Activated naive CD8-positive, alpha-beta T cell treated with anti-CD3 and anti-CD28 coated beads for 36 hours (primary cell): ENCODE data around the gene PHF20. TPM values are rescaled to one million over a fixed set of nuclear protein-coding genes. Genes with fewer than 3 reads are reported as not detected.
"Not testable (repeated sequence)": the region's sequence is repeated elsewhere in the genome, so short reads cannot be mapped to it uniquely, and the experiment has no call there.

ENCODE experiments used
- DNase-seq: peaks from one replicate; pipeline ENCODE4 v3.0.0; 2021
- H3K27ac Mint-ChIP-seq: one replicate; pipeline ENCODE4 v1.8.0; 2022; ENCODE audit warnings: mild to moderate bottlenecking, moderate library complexity, mixed read lengths
- H3K27me3 Mint-ChIP-seq: one replicate; pipeline ENCODE4 v1.8.0; 2022; ENCODE audit warnings: mild to moderate bottlenecking, mixed read lengths
- H3K36me3 Mint-ChIP-seq: one replicate; pipeline ENCODE4 v1.8.0; 2021; ENCODE audit warnings: mild to moderate bottlenecking, mixed read lengths
- H3K4me1 Mint-ChIP-seq: one replicate; pipeline ENCODE4 v1.8.0; 2021; ENCODE audit warnings: mixed read lengths
- H3K4me3 Mint-ChIP-seq: one replicate; pipeline ENCODE4 v1.8.0; 2022; ENCODE audit warnings: mild to moderate bottlenecking, moderate library complexity, mixed read lengths
- H3K9me3 Mint-ChIP-seq: one replicate; pipeline ENCODE4 v1.8.0; 2022; ENCODE audit warnings: mixed read lengths
- total RNA-seq, 2 experiments: library from RNA; stranded (reverse); gene quantifications; one replicate each; pipeline ENCODE4 v1.2.3, GENCODE V29; 2021

Gene PHF20
- total RNA-seq, 2 experiments from 2014 or later = 50.2 to 50.6 TPM

DNA sequence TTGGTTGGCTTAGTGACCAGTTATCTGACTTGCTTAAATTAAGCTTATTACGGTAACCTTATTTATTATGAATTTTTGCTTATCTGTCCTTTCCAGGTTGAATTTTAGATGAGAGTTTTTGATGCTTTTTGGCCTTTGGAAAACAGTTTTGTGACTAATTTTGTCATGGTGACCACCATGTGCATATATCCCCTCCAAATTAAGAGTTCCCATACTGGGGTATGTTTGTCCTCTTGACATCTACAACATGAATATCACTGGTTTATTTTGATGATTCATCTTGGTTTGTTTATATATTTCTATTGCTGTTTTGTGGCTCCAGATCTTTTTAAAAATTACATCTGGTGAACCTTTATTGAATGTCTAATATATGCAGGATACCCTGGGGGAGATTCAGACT lies 61.4 kb downstream of the PHF20 start:
- no peak overlapping the region for H3K4me3 Mint-ChIP-seq
- no peak overlapping the region for H3K27ac Mint-ChIP-seq
- peaks cover 42% of the 10 kb centered on the region for H3K36me3 Mint-ChIP-seq
- H3K4me1 Mint-ChIP-seq = peaks cover 23% of the 10 kb centered on the region
- DNase-seq = no peak
- peaks cover 8% of the 10 kb centered on the region for H3K9me3 Mint-ChIP-seq
- H3K27me3 Mint-ChIP-seq = no peaks in the 10 kb centered on the region

DNA sequence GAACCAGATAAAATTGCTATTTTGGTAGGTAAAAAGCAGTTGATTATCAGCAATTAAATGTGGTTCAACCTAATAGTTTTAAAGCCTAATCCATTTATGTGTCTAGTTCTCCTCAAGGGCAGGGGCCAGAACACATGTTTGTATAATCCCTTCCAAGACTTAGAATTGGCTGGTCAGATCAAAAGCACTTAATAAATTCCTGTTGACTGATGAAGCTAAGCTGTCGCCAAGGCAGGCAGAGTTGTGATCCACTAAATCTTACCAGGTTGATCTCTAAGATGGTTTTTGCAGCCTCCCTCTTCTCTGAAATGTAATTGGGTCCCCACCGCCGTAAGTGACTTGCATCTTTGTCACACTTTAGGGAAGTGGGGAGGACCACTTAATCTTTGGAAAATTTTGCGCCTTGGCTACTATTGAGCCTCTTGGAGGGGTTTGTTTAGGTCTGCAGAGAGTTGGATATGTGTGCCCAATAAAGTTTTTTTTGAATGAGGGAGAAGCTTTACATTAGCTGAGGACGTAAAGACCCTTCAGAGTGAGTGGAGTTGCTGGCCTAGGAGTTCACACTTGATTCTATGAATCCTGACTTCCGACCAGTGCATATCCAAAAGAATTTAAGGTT lies 65.9 kb downstream of the PHF20 start:
- no peak for DNase-seq
- H3K27ac Mint-ChIP-seq = no peak overlapping the region
- peaks cover 31% of the 10 kb centered on the region for H3K4me1 Mint-ChIP-seq
- peaks cover 4% of the 10 kb centered on the region for H3K9me3 Mint-ChIP-seq
- no peak overlapping the region for H3K4me3 Mint-ChIP-seq
- H3K27me3 Mint-ChIP-seq = no peaks in the 10 kb centered on the region
- H3K36me3 Mint-ChIP-seq = peaks cover 31% of the 10 kb centered on the region

GRCh38 chr20:35838205-35838604 lies 66.4 kb downstream of the PHF20 start:
- H3K27ac Mint-ChIP-seq = no peak overlapping the region
- H3K27me3 Mint-ChIP-seq = no peaks in the 10 kb centered on the region
- no peak overlapping the region for H3K4me3 Mint-ChIP-seq
- H3K9me3 Mint-ChIP-seq = peaks cover 4% of the 10 kb centered on the region
- no peak for DNase-seq
- peaks cover 29% of the 10 kb centered on the region for H3K4me1 Mint-ChIP-seq
- peaks cover 35% of the 10 kb centered on the region for H3K36me3 Mint-ChIP-seq

GRCh38 chr20:35839904-35840303 lies 68.1 kb downstream of the PHF20 start:
- no peaks in the 10 kb centered on the region for H3K27me3 Mint-ChIP-seq
- H3K4me3 Mint-ChIP-seq = no peak overlapping the region
- H3K9me3 Mint-ChIP-seq = peaks cover 4% of the 10 kb centered on the region
- H3K36me3 Mint-ChIP-seq = peaks cover 33% of the 10 kb centered on the region
- H3K4me1 Mint-ChIP-seq = peaks cover 21% of the 10 kb centered on the region
- DNase-seq = no peak
- H3K27ac Mint-ChIP-seq = no peak overlapping the region

DNA sequence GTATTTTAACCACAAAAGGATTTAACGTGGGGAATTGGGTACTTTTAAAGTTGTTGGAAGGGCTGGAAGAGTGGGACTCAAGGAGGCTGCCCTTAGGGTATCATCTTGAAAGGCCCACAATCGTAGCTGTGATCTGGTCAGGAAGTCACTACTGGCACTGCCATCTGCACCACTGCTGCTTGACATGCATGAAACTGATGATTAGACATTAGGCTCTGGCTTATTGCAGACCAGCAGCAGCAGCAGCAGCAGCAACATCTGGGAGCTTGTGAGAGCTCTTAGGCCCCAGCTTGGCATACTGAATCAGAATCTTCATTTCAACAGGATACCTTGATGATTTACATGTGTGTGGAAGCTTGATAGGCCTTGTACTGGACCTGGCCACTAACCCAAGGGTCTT lies 68.6 kb downstream of the PHF20 start:
- peaks cover 21% of the 10 kb centered on the region for H3K4me1 Mint-ChIP-seq
- H3K4me3 Mint-ChIP-seq = no peak overlapping the region
- DNase-seq = no peak
- H3K27ac Mint-ChIP-seq = no peak overlapping the region
- H3K36me3 Mint-ChIP-seq = peaks cover 32% of the 10 kb centered on the region
- H3K27me3 Mint-ChIP-seq = no peaks in the 10 kb centered on the region
- peaks cover 4% of the 10 kb centered on the region for H3K9me3 Mint-ChIP-seq

- no peak overlapping the region for H3K4me3 Mint-ChIP-seq
- no peak for DNase-seq
- no peak overlapping the region for H3K27ac Mint-ChIP-seq
- peaks cover 21% of the 10 kb centered on the region for H3K4me1 Mint-ChIP-seq
- no peaks in the 10 kb centered on the region for H3K27me3 Mint-ChIP-seq
- peaks cover 4% of the 10 kb centered on the region for H3K9me3 Mint-ChIP-seq
- peaks cover 35% of the 10 kb centered on the region for H3K36me3 Mint-ChIP-seq
Observed at GRCh38 chr20:35842361-35842760, 70.5 kb downstream of the PHF20 start.

DNA sequence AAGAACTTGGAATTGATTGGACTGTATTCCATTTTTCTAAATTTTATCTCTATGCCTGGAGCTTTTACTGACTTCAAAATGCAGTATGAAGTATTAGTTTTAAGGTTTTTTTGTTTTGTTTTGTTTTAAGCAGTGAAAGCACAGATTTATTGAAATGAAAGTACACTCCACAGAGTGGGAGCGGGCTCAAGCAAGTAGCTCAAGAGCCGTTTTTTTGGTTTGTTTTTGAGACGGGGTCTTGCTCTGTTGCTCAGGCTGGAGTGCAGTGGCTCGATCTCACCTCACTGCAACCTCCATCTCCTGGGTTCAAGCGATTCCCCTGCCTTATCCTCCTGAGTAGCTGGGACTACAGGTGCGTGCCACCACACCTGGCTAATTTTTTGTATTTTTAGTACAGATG lies 72.1 kb downstream of the PHF20 start:
- H3K4me3 Mint-ChIP-seq, DNase-seq, H3K27ac Mint-ChIP-seq, H3K9me3 Mint-ChIP-seq, H3K27me3 Mint-ChIP-seq: not testable (repeated sequence)
- H3K36me3 Mint-ChIP-seq = peaks cover 37% of the 10 kb centered on the region
- H3K4me1 Mint-ChIP-seq = peaks cover 18% of the 10 kb centered on the region

- no peak overlapping the region for H3K27ac Mint-ChIP-seq
- peaks cover 39% of the 10 kb centered on the region for H3K36me3 Mint-ChIP-seq
- H3K4me3 Mint-ChIP-seq = no peak overlapping the region
- DNase-seq = no peak
- H3K4me1 Mint-ChIP-seq = peaks cover 16% of the 10 kb centered on the region
- H3K27me3 Mint-ChIP-seq = no peaks in the 10 kb centered on the region
- peaks cover 4% of the 10 kb centered on the region for H3K9me3 Mint-ChIP-seq
Observed at GRCh38 chr20:35845561-35845960, 73.7 kb downstream of the PHF20 start.

DNA sequence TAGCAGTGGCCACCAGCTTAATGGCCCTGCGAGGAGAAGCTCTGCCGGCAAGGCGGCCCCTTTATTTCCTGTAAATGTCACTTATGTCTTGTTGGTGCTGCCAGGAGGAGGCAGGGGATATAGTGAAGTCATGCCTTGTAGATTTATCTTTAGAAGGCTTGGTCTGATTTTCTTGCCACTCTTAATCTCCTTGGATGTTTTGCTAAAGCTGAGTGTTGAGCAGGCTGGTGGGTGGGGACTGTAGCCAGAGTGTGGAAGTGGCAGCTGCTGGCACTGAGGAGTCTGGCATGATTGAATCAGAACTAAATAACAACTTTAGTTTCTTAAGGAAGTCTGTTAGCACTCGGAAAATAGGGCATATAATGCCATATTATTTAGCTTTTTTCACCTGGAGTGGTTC lies 77.9 kb downstream of the PHF20 start:
- Mint-ChIP-seq H3K4me3 (no peak overlapping the region), H3K36me3 (peaks cover 30% of the 10 kb centered on the region), H3K9me3 (no peaks in the 10 kb centered on the region), H3K27ac (peak overlapping the region; percentile 19), H3K4me1 (peaks cover 20% of the 10 kb centered on the region), H3K27me3 (no peaks in the 10 kb centered on the region)
- DNase-seq = no peak

DNA sequence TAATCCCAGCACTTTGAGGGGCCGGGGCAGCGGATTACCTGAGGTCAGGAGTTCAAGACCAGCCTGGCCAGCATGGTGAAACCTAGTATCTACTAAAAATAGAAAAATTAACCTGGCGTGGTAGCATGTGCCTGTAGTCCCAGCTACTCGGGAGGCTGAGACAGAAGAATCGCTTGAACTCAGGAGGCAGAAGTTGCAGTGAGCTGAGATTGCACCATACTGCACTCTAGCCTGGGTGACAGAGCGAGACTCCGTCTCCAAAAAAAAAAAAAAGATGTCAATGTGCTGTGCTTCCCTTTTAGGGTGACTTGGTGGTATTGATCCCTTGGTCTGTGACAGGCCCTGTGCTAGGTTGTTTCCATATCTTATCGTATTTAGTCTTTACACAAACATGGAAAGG lies 79.8 kb downstream of the PHF20 start:
- Mint-ChIP-seq H3K36me3 (peaks cover 27% of the 10 kb centered on the region), H3K4me1 (peaks cover 23% of the 10 kb centered on the region)
- H3K27me3 Mint-ChIP-seq, DNase-seq, H3K4me3 Mint-ChIP-seq, H3K9me3 Mint-ChIP-seq, H3K27ac Mint-ChIP-seq: not testable (repeated sequence)

DNA sequence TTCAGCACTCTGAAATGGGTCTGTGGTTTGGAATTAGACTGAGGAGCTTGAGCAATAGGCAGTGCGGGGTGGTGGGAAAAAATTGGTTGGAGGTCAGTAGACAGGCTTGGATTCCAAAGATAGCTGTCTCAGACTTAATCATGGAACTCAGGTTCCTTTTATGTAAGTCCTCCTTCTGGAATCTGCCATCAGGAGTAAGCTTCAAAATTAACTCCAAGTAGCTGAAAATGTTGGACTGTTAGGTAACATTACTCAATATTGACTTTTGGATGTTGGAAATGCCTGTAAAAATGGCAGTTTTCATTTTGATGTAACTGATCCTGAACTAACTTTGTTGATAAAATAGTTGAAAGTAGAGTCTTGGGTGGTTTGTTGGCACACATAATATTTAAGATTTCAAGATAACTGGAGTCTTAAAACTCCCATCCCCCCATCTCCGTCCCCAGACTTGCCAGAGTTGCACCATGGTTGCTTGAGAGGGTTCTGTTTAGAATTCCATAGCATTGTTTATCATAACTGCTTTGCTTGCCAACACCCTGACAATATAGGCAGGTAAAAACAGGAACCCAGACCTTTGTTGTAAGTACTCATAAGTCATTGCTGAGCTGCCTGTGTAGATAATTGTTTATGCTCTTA lies 83.0 kb downstream of the PHF20 start:
- H3K36me3 Mint-ChIP-seq = peaks cover 27% of the 10 kb centered on the region
- no peaks in the 10 kb centered on the region for H3K9me3 Mint-ChIP-seq
- H3K4me3 Mint-ChIP-seq = no peak overlapping the region
- no peak for DNase-seq
- H3K4me1 Mint-ChIP-seq = peaks cover 16% of the 10 kb centered on the region
- H3K27ac Mint-ChIP-seq = no peak overlapping the region
- no peaks in the 10 kb centered on the region for H3K27me3 Mint-ChIP-seq

GRCh38 chr20:35855641-35856040 lies 83.8 kb downstream of the PHF20 start:
- not testable (repeated sequence) for H3K9me3 Mint-ChIP-seq, H3K27ac Mint-ChIP-seq, DNase-seq

GRCh38 chr20:35856866-35857265 lies 85.1 kb downstream of the PHF20 start:
- H3K9me3 Mint-ChIP-seq = no peaks in the 10 kb centered on the region
- no peaks in the 10 kb centered on the region for H3K27me3 Mint-ChIP-seq
- H3K36me3 Mint-ChIP-seq = peaks cover 20% of the 10 kb centered on the region
- no peak overlapping the region for H3K4me3 Mint-ChIP-seq
- no peak for DNase-seq
- no peak overlapping the region for H3K27ac Mint-ChIP-seq
- H3K4me1 Mint-ChIP-seq = peaks cover 10% of the 10 kb centered on the region

More at GRCh38 chr20:35855641-35856040, 83.8 kb downstream of the PHF20 start:
- Mint-ChIP-seq H3K4me1 (peaks cover 15% of the 10 kb centered on the region), H3K36me3 (peaks cover 27% of the 10 kb centered on the region)
- not testable (repeated sequence) for H3K27me3 Mint-ChIP-seq, H3K4me3 Mint-ChIP-seq

DNA sequence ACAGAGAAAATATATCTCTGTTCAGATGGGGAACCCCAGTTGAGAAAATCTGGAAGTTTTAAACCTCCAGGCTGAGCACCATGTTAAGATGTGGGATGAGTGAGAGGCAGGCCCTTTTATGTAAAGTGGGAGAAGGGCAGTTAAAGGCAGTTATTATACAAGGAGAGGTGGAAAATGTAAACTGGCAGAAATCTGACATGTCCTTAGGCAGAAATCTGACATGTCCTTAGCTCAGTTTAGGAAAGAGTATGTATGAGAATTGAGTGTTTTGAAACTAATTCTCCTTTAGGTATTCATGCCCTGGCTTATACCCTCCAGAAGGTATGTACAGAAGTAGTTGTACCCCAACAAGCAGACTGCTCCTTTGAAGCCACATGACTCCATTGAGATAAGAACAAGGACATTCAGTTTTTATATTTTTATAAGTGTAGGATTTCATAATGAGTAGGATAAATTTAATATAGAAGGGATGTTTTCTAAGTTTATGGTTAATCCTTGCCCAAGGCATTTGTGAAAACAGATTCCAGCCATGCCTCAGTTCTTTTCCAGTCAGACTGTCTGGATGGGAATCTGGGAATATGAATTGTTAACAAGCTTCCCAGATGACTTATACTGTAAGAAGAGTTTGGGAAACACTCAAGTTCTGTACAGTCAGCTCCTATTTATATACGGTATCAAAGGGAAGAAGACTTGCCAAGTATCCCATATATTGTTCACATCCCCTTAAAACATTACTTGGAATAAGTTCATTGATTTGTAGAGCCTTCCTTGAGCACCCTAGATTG lies 94.8 kb downstream of the PHF20 start:
- DNase-seq = no peak
- Mint-ChIP-seq H3K36me3 (peaks cover 7% of the 10 kb centered on the region), H3K27me3 (no peaks in the 10 kb centered on the region), H3K9me3 (no peaks in the 10 kb centered on the region), H3K4me1 (peaks cover 6% of the 10 kb centered on the region), H3K27ac (no peak overlapping the region), H3K4me3 (no peak overlapping the region)

GRCh38 chr20:35870541-35871258 lies 98.9 kb downstream of the PHF20 start:
- Mint-ChIP-seq H3K9me3 (no peaks in the 10 kb centered on the region), H3K4me1 (peaks cover 9% of the 10 kb centered on the region), H3K36me3 (peaks cover 6% of the 10 kb centered on the region), H3K4me3 (no peak overlapping the region), H3K27me3 (no peaks in the 10 kb centered on the region), H3K27ac (peak overlapping the region; percentile 9)
- DNase-seq = no peak
